Measurements from ENCODE around the gene RAB40AL. TPM values are rescaled to one million over a fixed set of nuclear protein-coding genes. Genes with fewer than 3 reads are reported as not detected.

RAB40AL gene
- total RNA-seq, 4 donors from 2014 or later, result 1.7 to 2.2 TPM; not detected in 2

GRCh38 chrX:102957751-102958150, 20.7 kb downstream of the RAB40AL start:
- TF ChIP-seq POLR2AphosphoS5 (IDR thresholded peaks at IDR 0.05) (no peak), CTCF (IDR thresholded peaks at IDR 0.05) (no peak), EP300 (IDR thresholded peaks at IDR 0.05; ENCODE audit: low read depth) (no peak), POLR2A (IDR thresholded peaks at IDR 0.05) (no peak)
- Histone ChIP-seq H3K9me3 (no peaks in the 10 kb centered on the region), H3K27me3 (no peaks in the 10 kb centered on the region), H3K4me1 (no peaks in the 10 kb centered on the region), H3K4me3 (no peak overlapping the region), H3K27ac (no peak overlapping the region), H3K36me3 (no peaks in the 10 kb centered on the region)
- no peak for DNase-seq
- intact Hi-C loops (cut with DNase I; ENCODE audit: low total_unique reads), result no loop called here
- in situ Hi-C loops (cut with MboI; ENCODE audit: low pct_ligation_motif_present in 1 of 4, low pct_unique_long_range_greater_than_20kb in 1 of 4, low sequenced_read_pairs in 3 of 4), result loop anchor here in 2 of 4 donors (25.0 kb wide), 3 partner anchors 105 to 230 kb away; partner anchors contain the start of gene BEX1 (in 1 of the 2)
- WGBS, 2 donors (ENCODE audit: low coverage in 1 of 2), result 69 to 80% methylated on average over 1 to 2 of the region's 2 CpGs

GRCh38 chrX:102958794-102959193, 21.7 kb downstream of the RAB40AL start:
- in situ Hi-C loops (cut with MboI; ENCODE audit: low pct_ligation_motif_present in 1 of 4, low pct_unique_long_range_greater_than_20kb in 1 of 4, low sequenced_read_pairs in 3 of 4), result loop anchor here in 2 of 4 donors (25.0 kb wide), 3 partner anchors 104 to 229 kb away; partner anchors contain the start of gene BEX1 (in 1 of the 2)
- WGBS, 2 donors (ENCODE audit: low coverage in 1 of 2), result 80% methylated on average over 2 of the region's 5 CpGs; no CpG with 5 or more reads in 1 of the 2 donors
- no peak overlapping the region for H3K4me3 ChIP-seq
- TF ChIP-seq CTCF (IDR thresholded peaks at IDR 0.05), result no peak
- no peaks in the 10 kb centered on the region for H3K36me3 ChIP-seq
- no peak overlapping the region for H3K27ac ChIP-seq
- no peaks in the 10 kb centered on the region for H3K4me1 ChIP-seq
- no peak for DNase-seq
- intact Hi-C loops (cut with DNase I; ENCODE audit: low total_unique reads), result loop anchor here (1.0 kb wide), 1 partner anchor 226 kb away; no protein-coding TSS in a partner anchor
- no peaks in the 10 kb centered on the region for H3K27me3 ChIP-seq
- no peaks in the 10 kb centered on the region for H3K9me3 ChIP-seq

- no peak for DNase-seq
- intact Hi-C loops (cut with DNase I; ENCODE audit: low total_unique reads) (loop anchor here (1.0 kb wide), 1 partner anchor 225 kb away; no protein-coding TSS in a partner anchor), in situ Hi-C loops (cut with MboI; ENCODE audit: low pct_ligation_motif_present in 1 of 4, low pct_unique_long_range_greater_than_20kb in 1 of 4, low sequenced_read_pairs in 3 of 4) (loop anchor here in 2 of 4 donors (25.0 kb wide), 3 partner anchors 103 to 228 kb away; partner anchors contain the start of gene BEX1 (in 1 of the 2))
- no peak overlapping the region for H3K27ac ChIP-seq
- TF ChIP-seq POLR2A (IDR thresholded peaks at IDR 0.05) (no peak), EP300 (IDR thresholded peaks at IDR 0.05; ENCODE audit: low read depth) (no peak), POLR2AphosphoS5 (IDR thresholded peaks at IDR 0.05) (no peak), CTCF (IDR thresholded peaks at IDR 0.05) (no peak)
- no peaks in the 10 kb centered on the region for H3K4me1 ChIP-seq
- WGBS, 2 donors (ENCODE audit: low coverage in 1 of 2), result 83% methylated on average over 4 of the region's 4 CpGs; no CpG with 5 or more reads in 1 of the 2 donors
- no peaks in the 10 kb centered on the region for H3K36me3 ChIP-seq
- no peak overlapping the region for H3K4me3 ChIP-seq
- no peaks in the 10 kb centered on the region for H3K9me3 ChIP-seq
- no peaks in the 10 kb centered on the region for H3K27me3 ChIP-seq
Observed at GRCh38 chrX:102959471-102959870, 22.4 kb downstream of the RAB40AL start.

GRCh38 chrX:102963955-102964354, 26.9 kb downstream of the RAB40AL start:
- TF ChIP-seq POLR2AphosphoS5 (IDR thresholded peaks at IDR 0.05), result no peak
- no peak for TF ChIP-seq EP300 (IDR thresholded peaks at IDR 0.05; ENCODE audit: low read depth)
- no peak for TF ChIP-seq CTCF (IDR thresholded peaks at IDR 0.05)
- TF ChIP-seq POLR2A (IDR thresholded peaks at IDR 0.05), result no peak
- no peak for DNase-seq
- H3K4me3 ChIP-seq, result no peak overlapping the region
- H3K27me3 ChIP-seq, result no peaks in the 10 kb centered on the region
- H3K27ac ChIP-seq, result no peak overlapping the region
- in situ Hi-C loops (cut with MboI; ENCODE audit: low pct_ligation_motif_present in 1 of 4, low pct_unique_long_range_greater_than_20kb in 1 of 4, low sequenced_read_pairs in 3 of 4), result loop anchor here in 2 of 4 donors (25.0 kb wide), 3 partner anchors 98 to 223 kb away; partner anchors contain the start of gene BEX1 (in 1 of the 2)
- H3K36me3 ChIP-seq, result no peaks in the 10 kb centered on the region
- H3K4me1 ChIP-seq, result no peaks in the 10 kb centered on the region
- intact Hi-C loops (cut with DNase I; ENCODE audit: low total_unique reads), result no loop called here
- no peaks in the 10 kb centered on the region for H3K9me3 ChIP-seq
- WGBS, 2 donors (ENCODE audit: low coverage in 1 of 2), result 21% methylated on average over 1 of the region's 1 CpG; no CpG with 5 or more reads in 1 of the 2 donors
